ENCODE results near the gene CAT. TPM values are rescaled to one million over a fixed set of nuclear protein-coding genes. Genes with fewer than 3 reads are reported as not detected.

Gene CAT
- total and polyA plus RNA-seq, 10 donors, result 55.2 to 149 (median 110) TPM

- Histone ChIP-seq H3K4me1 (peaks cover 0 to 42% (median 11%) of the 10 kb centered on the region in 6 donors), H3K9me3 (no peaks in the 10 kb centered on the region), H3K27ac (peak overlapping the region in 7 of 8 donors; percentile 4 to 85 (median 64)), H3K27me3 (replicated peaks in 1 of 7) (peaks cover 0 to 4% (median 0%) of the 10 kb centered on the region in 7 donors), H3K4me3 (no peak overlapping the region), H3K36me3 (no peaks in the 10 kb centered on the region)
- no peak for DNase-seq
- intact Hi-C loops (cut with DNase I; ENCODE audit: low total_unique reads), result no loop called here
- WGBS, 5 donors, result 0 to 58% (median 40%) methylated on average over 1 of the region's 1 CpG
- TF ChIP-seq POLR2AphosphoS5 (IDR thresholded peaks at IDR 0.05), result no peak
- TF ChIP-seq POLR2A (IDR thresholded peaks at IDR 0.05), result no peak
- TF ChIP-seq CTCF (IDR thresholded peaks at IDR 0.05 in 8 of 11, conservative IDR thresholded peaks at IDR 0.05 in 3 of 11), result no peak
Measured at GRCh38 chr11:34425867-34426266, 12.9 kb upstream of the CAT start.

- no peaks in the 10 kb centered on the region for H3K9me3 ChIP-seq
- H3K27ac ChIP-seq, result peak overlapping the region in 6 of 8 donors; percentile 42 to 85 (median 70)
- WGBS, 5 donors, result 27 to 60% (median 46%) methylated on average over 3 of the region's 3 CpGs
- no peaks in the 10 kb centered on the region for H3K36me3 ChIP-seq
- H3K4me3 ChIP-seq, result no peak overlapping the region
- no peak for DNase-seq
- intact Hi-C loops (cut with DNase I; ENCODE audit: low total_unique reads), result no loop called here
- peaks cover 0 to 51% (median 10%) of the 10 kb centered on the region in 6 donors for H3K4me1 ChIP-seq
- TF ChIP-seq POLR2AphosphoS5 (IDR thresholded peaks at IDR 0.05), result no peak
- TF ChIP-seq POLR2A (IDR thresholded peaks at IDR 0.05), result no peak
- peaks cover 0 to 4% (median 0%) of the 10 kb centered on the region in 7 donors for H3K27me3 ChIP-seq (replicated peaks in 1 of 7)
Measured at GRCh38 chr11:34426766-34427185, 12.0 kb upstream of the CAT start.

- 19 to 30% (median 22%) methylated on average over 4 of the region's 4 CpGs for WGBS, 5 donors
- Histone ChIP-seq H3K27me3 (replicated peaks in 1 of 7) (peaks cover 0 to 4% (median 0%) of the 10 kb centered on the region in 7 donors), H3K9me3 (no peaks in the 10 kb centered on the region), H3K27ac (peak overlapping the region in 6 of 8 donors; percentile 42 to 85 (median 70)), H3K4me3 (no peak overlapping the region), H3K4me1 (peaks cover 0 to 51% (median 8%) of the 10 kb centered on the region in 6 donors), H3K36me3 (no peaks in the 10 kb centered on the region)
- TF ChIP-seq POLR2A (IDR thresholded peaks at IDR 0.05) (no peak), CTCF (IDR thresholded peaks at IDR 0.05 in 8 of 11, conservative IDR thresholded peaks at IDR 0.05 in 3 of 11) (no peak), POLR2AphosphoS5 (IDR thresholded peaks at IDR 0.05) (no peak)
- DNase-seq, result no peak
- intact Hi-C loops (cut with DNase I; ENCODE audit: low total_unique reads), result no loop called here
Measured at GRCh38 chr11:34427186-34427805, 11.4 kb upstream of the CAT start.

GRCh38 chr11:34431979-34432378 is 6.8 kb upstream of the CAT start:
- Histone ChIP-seq H3K27ac (peak overlapping the region in 3 of 8 donors; percentile 37 to 61 (median 59)), H3K9me3 (no peaks in the 10 kb centered on the region), H3K36me3 (no peaks in the 10 kb centered on the region), H3K27me3 (replicated peaks in 1 of 7) (no peaks in the 10 kb centered on the region), H3K4me1 (peaks cover 0 to 37% (median 0%) of the 10 kb centered on the region in 6 donors), H3K4me3 (no peak overlapping the region)
- no peak for DNase-seq
- intact Hi-C loops (cut with DNase I; ENCODE audit: low total_unique reads), result no loop called here
- 40 to 76% (median 65%) methylated on average over 4 of the region's 4 CpGs for WGBS, 5 donors
- no peak for TF ChIP-seq POLR2A (IDR thresholded peaks at IDR 0.05)
- peak in 1 of 11 experiments; percentile 9 for TF ChIP-seq CTCF (IDR thresholded peaks at IDR 0.05 in 8 of 11, conservative IDR thresholded peaks at IDR 0.05 in 3 of 11)
